Daoy (cell line): ENCODE results near the gene MGAT4B. TPM values are rescaled to one million over a fixed set of nuclear protein-coding genes. Genes with fewer than 3 reads are reported as not detected.
A peak's percentile ranks its signal among the peaks of the same experiment; 100 is the strongest.

Source experiments
- DNase-seq: peaks from one replicate; pipeline ENCODE4 v3.0.0-alpha.2; 2015; ENCODE audit warnings: low read depth
- total RNA-seq: library from RNA; depleted of rRNA; stranded (reverse); fragments of >200 nt; shearing (Covaris generic); gene quantifications from 2 replicates; pipeline ENCODE4 v1.2.3, GENCODE V29; 2014

MGAT4B gene
- total RNA-seq, 1 experiment from 2014 or later, result 52.9 TPM

GRCh38 chr5:179812135-179812825 lies 5.6 kb upstream of the MGAT4B start:
- DNase-seq, result no peak

GRCh38 chr5:179805529-179806249 lies 977 bp downstream of the MGAT4B start:
- DNase-seq, result peak; percentile 58

- no peak for DNase-seq
These were observed 1.6 kb downstream of the MGAT4B start for GRCh38 chr5:179805070-179805528.

GRCh38 chr5:179804555-179804947 lies 2.1 kb downstream of the MGAT4B start:
- no peak for DNase-seq

DNA sequence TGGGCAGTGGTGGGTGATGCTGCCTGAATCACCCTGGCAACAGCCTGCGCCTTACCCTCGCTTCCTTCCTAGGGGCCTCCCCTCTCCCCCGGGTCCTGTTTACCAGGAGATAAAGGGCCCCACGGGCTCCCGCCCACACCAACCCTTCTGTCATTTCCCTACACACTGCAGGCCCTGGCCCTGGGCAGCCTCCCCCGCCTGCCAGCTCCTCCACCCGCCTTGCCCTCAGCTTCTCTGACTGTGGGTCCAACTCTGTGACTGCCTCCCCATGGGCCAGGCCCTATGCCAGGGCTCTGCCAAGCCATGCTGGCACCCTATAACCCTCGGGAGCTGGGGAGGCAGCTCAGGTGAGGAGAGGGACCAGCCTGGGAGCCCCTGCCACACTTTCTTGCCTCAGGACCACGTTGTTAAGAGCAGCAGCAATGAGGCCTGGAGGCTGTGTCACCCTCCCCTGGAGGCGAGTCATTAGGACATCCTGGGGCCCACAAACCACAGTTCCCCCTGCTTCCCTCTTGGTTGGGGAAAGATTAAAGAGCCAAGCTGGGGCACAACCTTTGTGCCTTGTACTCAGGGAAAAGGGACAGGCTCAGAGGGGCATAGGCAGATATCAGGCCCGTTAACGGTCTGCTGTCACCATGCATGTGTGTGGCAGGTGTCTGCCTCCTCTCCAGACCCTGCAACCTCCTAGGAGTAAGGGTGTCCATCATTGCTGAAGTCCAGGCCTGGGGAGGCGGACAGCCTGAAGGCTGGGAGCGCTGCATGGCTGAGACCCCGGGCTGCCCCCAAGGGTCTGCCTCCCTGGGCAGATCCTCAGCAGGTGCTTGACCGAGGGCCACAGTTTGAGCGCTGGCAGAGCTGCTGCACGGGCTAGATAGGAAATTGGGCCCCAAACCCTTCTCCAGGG lies 2.8 kb downstream of the MGAT4B start:
- peak; percentile 52 for DNase-seq

DNA sequence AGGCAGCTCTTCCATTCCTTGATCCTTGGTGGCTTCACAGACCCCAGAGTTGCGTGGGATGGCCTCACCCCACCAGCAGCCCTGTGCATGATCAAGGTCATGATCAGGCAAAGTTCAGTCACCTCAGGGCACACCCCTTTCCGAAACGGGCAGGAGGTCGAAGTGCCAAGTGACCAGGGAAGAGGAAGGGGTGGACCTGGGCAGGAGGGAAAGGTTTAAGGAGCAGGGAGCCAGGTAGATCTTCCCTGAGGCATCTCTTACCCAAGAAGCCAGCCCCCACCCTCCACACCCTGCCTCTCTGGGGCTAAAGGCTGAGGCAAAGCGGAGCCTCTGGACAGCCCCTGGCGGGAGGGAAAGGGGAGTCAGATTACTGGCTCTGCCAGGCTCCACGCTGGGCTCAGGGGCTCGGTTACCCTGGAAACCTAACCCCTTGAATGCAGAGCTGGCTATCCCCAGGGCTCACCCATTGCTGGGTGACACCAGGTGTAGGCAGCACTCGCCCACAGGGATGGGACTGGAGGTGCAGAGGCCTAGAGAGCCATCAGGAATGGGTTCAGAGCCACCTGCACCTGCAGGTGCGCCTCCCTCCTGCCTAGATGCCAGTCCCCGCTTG lies 3.6 kb downstream of the MGAT4B start:
- DNase-seq, result no peak

DNA sequence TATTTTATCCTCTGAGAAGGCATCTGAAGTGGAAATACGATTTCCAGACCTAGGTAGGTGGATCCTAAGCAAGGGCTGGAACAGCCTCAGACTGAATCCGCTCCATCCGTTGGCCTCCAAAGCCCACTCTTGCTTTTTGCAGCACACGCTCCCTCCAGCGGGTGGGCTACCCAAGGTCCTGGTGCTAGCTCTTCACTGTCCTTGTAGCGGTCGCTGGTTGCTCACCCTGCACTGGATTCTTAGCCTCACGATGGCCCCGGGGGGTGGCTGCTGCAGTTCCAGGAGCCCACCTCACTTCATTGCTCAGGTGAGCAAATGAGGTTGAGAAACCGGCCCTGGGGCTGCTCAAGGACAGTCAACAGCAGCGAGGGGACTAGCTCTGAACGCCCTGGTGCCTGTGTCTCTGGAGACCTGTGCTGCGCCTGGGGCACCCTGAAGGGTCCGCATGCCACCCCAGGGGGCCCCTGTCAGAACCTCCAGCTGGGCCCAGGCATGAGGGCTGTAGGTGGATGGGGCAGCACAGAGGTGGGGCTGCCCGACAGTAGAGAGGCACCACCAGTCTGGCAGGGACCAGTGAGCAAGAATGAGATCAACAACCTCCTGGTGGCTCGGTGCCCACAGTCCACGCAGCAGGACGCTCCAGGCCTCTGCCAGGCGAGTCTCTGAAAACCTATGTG lies 4.3 kb downstream of the MGAT4B start:
- DNase-seq, result no peak

DNA sequence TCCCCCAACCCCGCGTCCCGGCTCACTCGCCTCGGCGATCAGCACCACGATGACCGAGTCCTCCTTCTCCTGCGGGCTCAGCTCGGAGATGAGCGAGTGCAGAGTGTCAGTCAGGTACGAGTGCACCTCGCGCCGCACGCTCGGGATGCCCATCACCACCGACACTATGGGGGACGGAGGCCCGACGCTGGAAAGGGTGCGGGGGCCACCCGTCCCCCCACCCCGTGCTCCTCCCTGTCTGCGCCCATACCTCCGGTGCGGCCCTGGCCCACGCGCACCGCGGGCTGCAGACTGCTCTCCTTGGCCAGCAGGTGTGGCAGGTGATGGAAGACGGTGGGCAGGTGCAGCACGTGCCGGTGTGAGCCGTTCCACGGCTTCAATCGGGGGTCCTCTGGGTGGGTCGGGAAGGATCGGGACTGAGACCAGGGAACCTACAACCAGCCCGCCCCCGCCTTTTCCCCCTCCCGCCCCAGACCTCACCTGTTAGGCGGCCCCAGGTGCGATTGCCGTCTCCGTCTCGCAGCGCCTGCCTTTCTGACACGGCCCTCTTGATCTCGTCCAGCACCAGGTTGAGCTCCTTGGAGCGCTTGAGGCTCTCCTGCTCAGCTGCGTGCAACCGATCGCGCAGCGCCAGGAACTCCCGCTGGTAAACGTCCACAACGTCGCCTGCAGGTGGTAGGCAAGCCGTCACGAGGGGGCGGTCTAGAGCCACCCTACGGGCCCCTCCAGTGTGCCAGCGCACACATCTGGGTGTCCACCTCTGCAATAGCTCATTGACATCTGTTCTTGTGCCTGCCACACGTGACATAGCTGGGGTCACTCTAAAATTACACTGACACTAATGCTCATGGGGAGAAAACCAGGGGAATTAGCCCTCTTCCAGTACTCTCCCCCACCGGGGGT lies 5.1 kb downstream of the MGAT4B start:
- no peak for DNase-seq

DNA sequence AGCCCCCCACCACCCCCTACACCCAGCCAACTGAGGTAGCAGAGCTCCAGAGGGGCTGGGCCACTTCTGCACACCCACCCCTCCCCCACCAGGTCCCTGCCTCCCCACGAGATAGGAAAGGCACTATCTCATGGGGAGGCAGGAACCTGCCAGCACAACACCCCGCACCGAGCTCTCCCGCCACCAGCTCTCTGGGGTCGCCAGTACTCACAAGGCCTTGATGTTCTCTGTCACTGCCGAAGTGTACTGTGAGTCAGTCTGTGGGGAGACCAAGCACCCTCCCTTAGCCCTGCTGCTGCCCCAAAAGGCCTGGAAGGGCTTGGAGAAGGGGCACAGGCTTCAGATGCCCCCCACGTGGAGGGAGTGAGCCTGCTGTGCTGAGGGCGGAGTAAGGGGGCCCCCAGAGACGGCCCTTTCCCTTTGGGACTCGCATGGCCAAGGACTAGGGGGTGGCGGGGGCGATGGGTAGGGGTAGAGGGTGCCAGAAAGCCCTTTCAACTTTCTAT lies 5.9 kb downstream of the MGAT4B start:
- DNase-seq, result no peak

GRCh38 chr5:179800071-179800695 lies 6.5 kb downstream of the MGAT4B start:
- no peak for DNase-seq

GRCh38 chr5:179799644-179799973 lies 7.1 kb downstream of the MGAT4B start:
- no peak for DNase-seq

DNA sequence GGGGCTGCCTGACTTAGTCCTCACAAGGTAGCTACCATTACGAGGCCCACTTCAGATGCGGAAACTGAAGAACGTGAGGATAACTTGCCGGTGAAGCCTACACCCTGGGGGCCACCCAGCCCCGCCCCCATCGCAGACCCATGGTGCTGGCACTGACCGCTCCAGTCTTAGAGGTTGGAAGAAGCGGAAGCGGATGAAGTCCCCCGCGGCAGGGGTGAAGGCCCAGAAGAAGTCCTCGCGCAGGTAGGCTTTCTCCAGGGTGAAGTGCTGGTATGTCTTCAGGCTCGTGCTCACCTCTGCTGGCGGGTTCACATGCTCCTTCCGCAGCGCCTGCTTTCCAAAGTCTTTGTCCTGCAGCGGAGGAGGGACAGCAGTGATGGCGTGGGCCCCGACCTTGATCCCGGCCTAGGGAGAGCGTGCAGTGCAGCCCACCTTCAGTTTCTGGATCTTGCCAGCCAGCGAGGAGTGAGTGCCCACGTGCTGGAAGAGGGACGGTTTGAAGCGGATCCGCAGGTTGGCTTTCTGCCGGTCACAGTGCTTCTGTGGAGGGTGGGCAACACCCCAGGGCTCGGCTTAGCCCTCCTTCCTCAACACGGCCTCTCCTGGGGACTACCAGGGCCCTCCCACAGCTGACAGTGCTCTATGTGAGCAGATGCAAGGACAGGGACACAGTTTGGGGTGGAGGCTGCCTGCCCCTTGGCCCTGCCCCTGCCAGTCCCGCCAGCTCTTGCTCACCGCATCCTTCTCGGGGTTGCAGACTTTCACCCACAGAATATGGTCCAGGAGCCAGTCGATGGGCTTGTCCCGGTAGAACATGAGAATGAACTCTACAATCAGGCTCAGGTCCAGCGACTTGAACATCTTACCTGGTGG lies 7.7 kb downstream of the MGAT4B start:
- no peak for DNase-seq

- DNase-seq, result no peak
These were observed 8.4 kb downstream of the MGAT4B start for GRCh38 chr5:179798144-179798770.

DNA sequence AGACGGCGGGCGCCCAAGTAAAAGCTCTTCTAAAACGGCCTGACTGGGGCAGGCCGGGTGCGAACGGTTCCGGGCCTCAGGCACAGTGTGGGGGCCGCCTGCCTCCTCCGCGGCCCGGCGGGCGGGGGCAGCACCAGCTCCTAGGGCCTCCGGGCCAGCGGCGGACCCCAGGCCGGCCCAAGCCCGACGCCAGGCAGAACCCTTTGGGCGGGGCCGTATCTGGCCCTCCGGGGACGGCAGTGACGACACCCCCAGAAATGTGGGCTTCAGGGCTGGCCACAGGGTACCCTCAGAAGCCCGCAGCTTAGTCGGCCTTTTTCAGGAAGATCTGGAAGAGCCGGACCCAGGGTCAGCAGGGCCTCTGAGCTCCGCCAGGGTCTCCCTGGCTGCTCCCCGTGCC lies 8.9 kb downstream of the MGAT4B start:
- no peak for DNase-seq

GRCh38 chr5:179796877-179797608 lies 9.6 kb downstream of the MGAT4B start:
- DNase-seq, result no peak

DNA sequence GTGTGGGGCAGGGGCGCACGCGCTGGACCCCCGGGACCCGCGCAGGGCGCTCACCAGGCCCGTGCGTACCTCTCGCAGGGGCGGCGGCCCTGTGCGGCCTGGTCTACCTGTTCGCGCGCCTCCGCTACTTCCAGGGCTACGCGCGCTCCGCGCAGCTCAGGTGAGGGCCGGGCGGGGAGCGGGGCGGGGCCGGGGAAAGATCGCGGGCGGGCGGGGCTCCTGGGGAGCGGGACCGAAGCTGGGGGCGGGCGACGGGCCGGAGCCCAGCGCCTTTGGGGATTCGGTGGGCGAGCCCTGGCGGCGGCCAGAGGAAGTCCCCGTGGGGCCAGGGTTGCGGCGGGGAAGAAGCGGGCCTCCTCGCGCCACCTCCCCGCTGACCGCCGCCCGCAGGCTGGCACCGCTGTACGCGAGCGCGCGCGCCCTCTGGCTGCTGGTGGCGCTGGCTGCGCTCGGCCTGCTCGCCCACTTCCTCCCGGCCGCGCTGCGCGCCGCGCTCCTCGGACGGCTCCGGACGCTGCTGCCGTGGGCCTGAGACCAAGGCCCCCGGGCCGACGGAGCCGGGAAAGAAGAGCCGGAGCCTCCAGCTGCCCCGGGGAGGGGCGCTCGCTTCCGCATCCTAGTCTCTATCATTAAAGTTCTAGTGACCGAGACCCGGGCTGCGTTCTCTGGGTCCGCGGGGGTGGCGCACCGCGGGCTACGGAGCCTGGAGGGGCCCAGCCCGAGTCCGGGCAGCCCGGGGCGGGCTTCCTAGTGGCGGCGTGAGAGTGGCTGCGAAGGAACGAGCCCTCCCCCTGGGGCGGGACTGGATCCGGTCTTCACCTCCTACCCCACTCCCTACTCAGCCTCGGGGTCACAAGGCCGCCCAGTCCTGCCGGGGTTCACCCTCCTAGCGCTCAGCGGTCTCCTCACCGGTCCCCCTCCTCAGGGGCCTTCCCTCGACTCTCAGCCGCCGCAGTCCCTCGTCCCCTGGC lies 10.5 kb downstream of the MGAT4B start:
- peak; percentile 92 for DNase-seq
